Kidney capillary endothelial cell (primary cell): ENCODE results near the gene CGRRF1.

Experiments
- DNase-seq: peaks from one replicate; pipeline ENCODE4 v3.0.0-alpha.2; 2018; ENCODE audit warnings: low spot score

CGRRF1 gene

DNA sequence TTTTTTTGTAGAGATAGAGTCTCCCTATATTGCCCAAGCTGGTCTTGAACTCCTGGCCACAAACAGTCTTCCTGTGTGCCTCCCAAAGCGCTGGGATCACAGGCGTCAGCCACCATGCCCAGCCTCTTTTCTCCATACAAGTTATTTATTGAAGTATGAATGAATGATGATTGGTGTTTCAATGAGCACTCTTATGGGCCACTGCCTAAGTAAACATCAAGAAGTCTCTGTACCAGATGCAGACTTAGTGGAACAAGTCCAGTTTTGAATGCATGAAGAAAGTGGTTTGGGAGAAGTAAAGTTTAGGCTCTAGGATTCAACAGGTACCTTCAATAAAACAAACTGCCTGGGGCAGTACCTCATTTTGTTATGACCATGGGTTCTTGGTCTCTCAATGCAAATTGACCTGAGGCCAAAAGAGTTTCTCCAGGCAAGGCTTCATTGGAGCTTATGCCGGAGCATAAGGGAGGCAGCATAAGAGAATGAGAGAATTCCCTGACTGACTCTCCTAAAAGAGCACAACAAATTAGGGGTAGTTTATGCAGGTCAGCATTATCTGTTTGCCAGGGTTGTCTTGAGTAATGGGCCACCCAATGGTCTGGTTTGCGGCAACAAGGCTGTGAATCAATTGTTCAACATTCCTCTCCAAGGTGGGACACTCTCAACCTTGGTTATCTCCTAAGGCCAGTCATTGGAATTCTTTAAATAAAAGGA, 19.8 kb upstream of the CGRRF1 start:
- DNase-seq = no peak

DNA sequence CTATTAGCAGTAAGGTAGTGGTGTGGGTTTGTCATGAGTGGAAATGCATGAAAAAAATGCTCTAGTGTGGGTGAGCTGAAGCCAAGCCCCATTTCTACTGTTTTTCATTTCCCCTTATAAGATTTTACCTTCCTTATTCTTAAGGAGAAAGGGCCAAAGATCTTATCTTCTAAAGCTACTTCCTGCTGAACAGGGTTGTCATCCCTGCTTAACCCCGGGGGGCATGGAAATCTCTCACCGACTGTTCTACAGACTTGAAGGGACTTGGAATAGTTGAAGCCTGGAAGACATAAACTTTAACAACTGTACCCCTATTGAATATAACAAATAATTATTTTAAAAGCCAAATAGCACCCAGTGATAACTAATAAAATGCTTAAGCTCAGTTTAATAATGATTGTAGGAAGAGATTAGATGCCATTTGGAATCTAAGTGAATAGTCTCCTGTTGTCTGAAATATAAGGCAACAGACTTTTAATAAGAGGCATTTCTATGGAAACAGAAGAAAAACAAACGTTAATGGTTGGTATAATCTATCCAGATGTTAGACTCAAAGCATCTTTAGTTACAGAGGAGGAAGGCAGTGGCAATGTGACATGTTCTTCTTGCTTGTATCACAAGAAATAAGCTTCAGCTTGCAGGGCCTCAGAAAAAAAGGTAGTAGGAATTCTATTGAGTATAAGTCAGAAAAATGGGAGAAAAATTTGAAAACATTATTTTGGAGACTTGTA, 19.1 kb upstream of the CGRRF1 start:
- DNase-seq = no peak

DNA sequence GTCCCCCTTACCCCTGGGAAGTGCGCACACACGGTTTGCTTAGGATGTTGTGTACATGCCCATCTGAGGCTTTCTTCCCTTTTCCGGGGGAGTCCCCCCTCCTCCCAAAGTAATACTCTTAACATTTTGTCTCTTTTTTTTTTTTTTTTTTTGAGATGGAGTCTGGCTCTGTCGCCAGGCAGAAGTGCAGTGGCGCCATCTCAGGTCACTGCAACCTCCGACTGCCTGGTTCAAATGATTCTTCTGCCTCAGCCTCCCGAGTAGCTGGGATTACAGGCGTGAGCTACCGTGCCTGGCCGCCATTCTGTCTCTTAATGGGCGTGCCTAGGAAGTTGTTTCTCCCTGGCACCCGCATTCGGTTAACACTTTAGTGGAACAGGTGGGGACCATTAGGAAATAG, 16.4 kb upstream of the CGRRF1 start:
- no peak for DNase-seq

DNA sequence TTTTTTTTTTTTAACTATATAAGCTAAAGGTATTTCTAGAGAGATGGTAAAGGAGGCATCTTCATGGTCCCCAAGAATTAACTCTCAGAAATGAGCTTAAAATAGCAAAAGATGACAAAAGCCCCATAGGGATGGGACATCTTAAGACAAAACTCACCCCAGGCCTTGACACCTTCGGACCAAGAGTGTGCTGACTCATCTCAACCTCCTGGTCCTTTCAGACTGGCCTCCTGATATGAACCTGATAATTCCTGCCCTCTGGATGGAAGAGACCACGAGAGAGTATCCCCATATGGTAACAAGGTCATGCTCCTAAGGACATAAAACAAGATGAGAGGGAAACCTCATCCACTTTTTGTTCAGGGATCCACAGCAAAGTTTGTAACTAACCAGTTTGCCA, 12.5 kb upstream of the CGRRF1 start:
- no peak for DNase-seq

DNA sequence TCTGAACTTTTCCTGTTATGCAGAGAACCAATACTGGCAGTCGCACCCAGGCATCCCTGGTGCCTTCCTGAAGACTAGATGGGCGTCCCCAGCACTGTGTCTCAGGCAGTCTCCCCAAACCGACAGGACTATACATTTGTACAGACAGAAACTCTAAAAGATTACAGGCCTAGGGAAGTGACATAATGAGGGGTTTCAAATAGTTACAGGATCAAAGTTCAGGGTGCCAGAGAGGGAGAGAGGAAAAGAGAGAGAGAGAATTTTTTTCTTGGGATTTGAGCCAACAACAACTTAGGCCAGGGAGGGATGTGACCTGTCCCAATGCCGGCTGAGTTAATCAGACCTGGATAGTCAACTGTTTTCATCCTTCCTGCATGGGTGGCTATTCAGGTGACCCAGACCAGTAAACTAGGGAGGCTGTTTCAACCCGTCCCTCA, 11.6 kb upstream of the CGRRF1 start:
- DNase-seq = no peak

DNA sequence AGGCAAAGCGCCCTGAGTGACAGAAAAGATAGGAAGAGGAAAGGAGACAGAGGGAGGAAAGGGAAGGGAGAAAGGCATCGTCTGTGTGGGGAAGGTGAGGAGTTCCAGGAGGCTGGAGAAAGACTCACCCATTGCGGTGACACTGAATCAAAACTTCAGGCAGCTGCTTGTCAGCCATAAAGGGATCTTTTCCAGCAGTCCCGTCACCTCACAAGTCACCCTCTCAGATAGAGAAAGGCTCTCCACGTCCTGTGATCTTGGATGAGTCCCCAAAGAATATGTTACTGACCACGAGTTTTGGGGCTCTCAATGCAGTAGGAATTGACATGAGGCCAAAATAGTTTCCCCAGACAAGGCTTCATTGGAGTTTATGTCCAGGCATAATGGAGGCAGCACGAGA, 11.1 kb upstream of the CGRRF1 start:
- DNase-seq = no peak

DNA sequence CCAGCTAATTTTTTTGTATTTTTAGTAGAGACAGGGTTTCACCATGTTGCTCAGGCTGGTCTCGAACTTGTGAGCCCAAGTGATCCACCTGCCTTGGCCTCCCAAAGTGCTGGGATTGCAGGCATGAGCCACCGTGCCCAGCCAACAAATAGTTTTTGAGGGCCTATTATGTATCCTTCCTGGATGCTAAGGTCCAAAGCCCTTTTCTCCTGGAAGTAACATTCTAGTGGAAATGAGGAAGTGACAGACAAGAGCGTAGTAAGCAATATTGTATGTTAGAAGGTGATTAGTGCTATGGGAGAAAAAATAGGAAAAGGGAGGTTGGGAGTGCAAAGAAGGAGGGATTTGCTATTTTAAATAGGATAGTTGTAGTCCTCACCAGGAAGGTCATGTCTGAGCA, 9.0 kb upstream of the CGRRF1 start:
- no peak for DNase-seq

DNA sequence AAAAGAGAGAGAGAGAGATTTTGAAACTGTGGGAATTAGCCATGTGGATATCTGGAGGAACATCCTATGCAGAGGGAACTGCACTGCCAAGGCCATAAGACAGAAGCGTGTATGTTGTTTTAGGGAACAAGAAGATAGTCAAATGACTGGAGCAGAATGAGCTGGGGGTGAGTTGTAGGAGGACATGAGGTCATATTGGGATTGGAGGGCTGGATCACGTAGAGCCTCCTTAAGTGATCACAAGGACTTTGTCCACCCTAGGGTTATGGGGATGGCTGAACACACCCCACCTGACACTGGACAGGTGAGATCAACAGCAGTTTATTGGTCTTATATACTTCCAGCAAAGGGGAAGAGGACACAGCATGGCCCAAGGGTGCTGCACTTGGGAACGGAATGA, 8.2 kb upstream of the CGRRF1 start:
- no peak for DNase-seq

DNA sequence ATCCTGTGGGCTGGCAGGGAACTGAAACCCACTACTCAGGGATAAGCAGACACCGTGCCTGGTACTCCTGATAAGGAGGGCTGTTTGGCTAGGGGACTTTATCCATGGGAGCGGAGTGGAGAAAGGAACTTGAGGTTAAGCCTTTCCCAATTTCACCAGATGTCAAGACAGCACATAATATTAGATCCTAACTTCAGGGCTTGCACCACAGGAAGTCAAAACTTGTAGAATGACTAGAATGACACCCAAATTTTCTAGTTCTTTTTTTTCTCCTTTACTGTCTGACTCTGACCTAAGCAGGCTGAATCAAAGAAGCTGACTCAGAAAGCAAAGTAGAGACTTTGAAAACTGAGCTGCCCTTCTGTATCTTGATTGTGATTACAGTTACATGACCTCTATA, 7.1 kb upstream of the CGRRF1 start:
- DNase-seq = no peak

DNA sequence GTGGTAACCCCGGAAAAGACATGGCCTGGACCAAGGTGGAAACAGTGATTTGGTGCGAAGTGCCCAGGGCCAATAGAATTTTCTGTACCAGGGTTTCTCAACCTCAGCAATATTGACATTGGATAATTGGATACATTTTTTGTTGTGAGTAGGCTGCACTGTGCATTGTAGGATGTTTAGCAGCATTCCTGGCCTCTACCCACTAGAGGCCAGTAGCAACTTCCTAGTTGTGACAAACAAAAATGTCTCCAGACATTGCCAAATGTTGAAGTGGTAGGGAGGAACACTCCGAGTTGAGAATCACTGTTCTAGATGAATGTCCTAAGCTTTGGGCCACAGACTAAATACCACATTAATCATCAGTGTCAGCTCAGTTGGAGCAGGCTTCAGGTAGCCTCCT, 6.2 kb upstream of the CGRRF1 start:
- peak; percentile 46 for DNase-seq

DNA sequence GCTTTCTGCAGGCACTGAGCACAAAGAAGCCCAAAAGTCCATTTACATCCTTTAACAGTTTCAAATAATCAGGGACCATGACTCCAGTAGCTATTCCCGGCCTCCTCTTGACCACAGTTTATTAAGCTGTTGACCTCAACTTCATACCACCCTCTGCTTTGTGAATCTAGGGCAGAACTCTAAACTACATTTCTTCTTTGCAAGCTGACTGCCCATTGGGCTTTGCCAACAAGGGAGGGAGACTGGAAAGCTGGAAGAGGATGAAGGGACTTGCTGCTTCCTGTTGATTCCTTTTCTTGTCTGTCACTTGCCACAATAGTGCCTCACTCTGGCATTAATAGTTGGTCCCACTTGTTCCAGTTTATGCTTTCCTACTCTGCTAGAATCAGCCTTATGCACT, 2.7 kb downstream of the CGRRF1 start:
- DNase-seq = no peak

DNA sequence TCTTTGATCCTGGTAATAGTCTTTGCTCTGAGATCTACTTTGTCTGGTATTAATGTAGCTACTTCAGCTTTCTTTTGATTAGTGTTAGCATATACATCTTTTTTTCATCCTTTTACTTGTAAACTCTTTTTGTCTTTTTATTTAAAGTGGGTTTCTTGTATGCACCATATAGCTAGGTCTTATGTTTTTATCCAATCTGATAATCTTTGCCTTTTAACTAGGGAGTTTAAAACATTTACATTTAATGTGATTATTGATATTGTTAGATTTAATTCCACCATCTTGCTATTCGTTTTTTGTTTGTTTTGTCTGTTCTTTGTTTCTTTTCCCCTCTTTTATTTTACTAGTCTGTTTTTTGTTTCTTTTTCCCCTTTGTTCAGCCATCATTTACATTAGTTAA, 6.0 kb downstream of the CGRRF1 start:
- DNase-seq = no peak

DNA sequence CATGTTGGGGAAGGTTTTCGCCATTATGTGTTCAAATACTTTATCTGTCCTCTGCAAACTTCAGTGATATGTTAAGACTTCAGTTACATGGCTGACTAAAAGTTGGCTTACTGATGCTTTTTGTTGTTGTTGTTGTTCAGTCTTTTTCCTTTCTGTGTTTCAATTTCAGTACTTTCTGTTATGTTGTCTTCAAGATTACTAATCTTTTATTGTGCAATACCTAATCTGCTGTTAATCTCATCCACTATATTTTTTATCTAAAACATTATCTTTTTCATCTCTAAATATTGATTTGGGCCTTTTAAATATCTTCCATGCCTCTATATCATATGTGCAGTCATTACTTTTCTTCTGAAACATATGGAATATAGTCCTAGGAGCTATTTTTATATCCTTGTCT, 7.0 kb downstream of the CGRRF1 start:
- DNase-seq = no peak

DNA sequence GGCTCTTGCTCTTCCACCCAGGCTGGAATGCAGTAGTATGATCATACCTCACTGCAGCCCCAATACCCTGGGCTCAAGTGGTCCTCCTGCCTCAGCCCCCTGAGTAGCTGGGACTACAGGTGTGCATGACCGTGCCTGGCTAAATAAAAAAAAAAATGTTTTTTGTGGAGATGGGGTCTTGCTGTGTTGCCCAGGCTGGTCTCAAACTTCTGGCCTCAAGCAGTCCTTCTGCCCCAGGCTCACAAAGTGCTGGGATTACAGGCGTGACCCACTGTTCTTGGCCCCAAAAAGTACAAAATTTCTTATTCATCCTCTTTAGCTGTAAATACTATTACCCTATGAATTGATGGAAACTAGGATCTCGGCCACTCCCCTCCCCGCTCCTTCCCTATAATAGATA, 14.7 kb downstream of the CGRRF1 start:
- DNase-seq = no peak

DNA sequence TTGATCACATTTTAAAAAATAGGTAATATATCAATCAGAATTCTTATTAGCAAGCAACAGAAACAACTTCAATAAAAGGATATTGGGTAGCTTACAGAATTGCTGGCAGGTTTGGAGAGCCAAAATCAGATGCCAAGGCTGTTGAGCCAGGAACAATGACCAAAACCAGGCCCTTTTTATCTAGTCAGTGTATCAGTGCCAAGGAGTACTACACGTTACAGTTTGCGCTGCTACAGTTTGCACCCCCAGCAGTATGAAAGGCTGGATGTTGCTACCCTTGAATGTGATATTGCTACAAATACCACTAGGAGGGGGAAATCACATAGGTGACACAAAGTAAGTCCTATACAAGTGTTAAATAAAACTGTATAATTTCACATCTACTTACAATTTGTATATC, 19.3 kb downstream of the CGRRF1 start:
- DNase-seq = no peak

DNA sequence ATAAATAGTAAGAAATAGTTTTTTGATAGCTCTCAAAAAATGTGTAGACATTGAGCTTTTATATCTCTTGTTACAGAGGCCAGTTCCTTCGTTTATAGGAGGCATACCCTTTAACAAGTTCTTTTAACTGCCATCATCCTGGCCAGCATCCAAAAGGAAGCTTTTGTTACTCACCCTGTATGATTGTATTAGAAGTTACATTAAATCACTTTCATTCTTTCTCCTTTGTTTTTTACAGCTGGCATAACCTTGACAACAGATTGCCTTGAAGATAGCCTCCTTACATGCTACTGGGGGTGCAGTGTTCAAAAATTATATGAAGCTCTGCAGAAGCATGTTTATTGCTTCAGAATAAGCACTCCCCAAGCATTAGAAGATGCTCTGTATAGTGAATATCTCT, 20.1 kb downstream of the CGRRF1 start:
- DNase-seq = peak; percentile 72

DNA sequence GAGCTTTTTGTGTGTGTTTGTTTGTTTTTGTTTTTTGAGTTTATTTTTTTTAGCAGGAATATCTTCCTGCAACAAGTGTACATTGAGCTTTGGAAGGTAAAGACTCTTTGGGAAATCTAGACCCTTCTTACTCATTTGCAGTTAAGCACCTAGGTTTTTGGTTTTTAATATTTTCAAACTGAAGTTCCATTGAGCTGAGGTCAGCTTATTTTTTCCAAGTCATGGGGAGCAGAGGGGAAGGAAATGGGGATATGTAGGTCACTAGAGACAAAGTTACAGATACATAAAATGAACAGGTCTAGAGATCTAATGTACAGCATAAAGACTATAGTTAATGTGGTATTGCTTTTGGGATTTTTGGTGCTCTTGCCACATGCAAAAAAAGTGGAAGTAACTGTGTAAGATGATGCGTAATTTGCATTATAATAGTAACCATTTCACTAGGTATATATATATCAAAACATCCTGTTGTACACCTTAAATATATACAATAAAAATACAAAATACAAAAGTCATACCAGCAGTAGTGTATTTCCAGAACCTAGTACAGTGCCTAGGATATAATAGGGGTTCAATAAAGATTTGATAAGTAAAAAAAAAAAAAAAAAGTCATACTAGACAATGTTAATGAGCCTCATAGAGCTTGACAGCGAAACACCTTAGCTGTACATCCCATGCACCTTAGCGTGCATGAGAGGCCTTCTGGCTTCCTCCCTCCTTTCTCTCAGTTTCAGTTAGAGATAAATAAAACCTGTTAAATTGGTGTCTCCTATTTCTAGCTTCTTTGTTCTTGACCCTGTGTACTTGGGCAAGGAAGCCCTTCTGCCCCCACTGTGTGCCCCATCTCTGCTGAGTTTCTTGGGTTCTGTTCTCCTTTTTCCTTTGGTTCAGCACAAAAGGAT, 22.7 kb downstream of the CGRRF1 start:
- DNase-seq = no peak

DNA sequence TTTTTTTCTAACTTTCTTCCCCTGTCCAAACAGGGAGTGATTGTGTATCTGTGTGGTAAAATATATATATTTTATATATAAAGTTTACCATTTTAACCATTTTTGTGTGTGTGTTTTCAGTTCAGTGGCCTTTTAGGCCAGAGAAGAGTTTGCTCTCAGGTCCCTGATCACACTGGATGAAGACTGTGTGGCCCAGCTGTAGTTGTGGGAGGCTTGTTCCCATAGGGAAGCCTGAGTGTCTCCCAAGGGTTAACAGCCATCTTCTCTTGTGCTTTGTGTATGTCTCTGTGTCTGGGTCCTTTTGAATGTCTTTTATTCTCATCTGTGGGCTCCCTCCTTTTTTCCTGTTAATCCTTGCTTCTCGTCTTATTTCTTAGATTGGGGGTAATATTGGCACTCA, 23.4 kb downstream of the CGRRF1 start:
- no peak for DNase-seq

DNA sequence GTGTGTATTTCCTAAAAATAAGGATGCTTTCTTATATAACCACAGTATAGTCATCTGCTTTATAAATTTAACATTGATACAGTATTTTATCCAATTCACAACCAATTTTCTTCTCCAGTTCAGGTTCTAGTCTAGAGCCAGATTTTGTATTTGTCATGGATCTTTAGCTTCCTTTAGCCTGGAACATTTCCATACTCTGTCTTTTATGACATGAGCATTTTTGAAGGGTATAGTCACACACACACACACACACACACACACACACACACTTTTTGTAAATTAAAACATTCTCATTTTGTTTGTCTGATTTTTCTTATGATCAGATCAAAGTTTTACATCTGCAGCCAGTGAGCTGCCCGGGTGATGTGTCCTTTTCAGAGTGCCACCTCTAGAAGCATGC, 25.4 kb downstream of the CGRRF1 start:
- no peak for DNase-seq

DNA sequence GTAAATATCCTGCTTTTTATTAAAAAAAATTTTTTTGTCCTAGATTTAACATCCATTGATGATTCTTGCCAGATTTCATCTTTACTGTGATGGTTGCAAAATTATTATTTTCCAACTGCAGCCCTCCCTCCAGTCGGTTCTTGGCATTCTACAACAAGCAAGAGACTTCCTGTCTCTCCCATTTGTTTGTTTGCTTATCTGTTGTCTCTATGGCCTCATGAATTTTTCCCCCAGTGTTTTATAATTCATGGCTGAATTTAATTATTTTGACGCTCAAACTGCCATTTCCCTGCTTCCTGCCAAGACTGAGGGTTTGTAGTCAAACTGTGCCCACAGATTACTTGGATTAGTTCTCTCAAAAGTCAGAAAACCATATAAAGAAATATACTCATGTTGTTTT, 25.9 kb downstream of the CGRRF1 start:
- DNase-seq = no peak

DNA sequence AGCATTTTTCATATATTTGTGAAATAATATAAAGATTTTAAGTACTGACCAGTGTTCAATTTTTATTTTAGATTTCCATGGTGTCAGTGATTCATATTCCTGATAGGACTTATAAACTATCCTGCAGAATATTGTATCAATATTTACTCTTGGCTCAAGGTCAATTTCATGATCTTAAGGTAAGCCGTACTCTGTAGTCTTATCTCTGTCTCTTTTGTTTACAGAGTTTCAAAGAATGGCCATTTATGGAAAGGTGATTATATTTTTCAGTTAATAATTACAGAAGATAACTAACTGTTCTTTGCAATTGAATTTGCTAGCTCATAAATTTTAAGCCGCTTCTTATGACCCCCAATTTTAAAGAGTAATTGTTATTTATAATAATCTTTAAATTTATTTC, 27.9 kb downstream of the CGRRF1 start:
- no peak for DNase-seq

DNA sequence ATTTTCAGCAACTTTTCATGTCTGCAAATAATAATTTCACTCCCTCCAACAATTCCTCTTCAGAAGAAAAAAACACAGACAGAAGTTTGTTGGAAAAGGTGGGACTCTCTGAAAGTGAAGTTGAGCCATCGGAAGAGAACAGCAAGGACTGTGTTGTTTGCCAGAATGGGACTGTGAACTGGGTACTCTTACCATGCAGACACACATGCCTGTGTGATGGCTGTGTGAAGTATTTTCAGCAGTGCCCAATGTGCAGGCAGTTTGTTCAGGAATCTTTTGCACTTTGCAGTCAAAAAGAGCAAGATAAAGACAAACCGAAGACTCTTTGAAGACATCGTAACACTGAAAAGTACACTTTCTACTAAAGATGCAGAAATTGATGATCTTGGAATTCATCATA, 28.3 kb downstream of the CGRRF1 start:
- no peak for DNase-seq

DNA sequence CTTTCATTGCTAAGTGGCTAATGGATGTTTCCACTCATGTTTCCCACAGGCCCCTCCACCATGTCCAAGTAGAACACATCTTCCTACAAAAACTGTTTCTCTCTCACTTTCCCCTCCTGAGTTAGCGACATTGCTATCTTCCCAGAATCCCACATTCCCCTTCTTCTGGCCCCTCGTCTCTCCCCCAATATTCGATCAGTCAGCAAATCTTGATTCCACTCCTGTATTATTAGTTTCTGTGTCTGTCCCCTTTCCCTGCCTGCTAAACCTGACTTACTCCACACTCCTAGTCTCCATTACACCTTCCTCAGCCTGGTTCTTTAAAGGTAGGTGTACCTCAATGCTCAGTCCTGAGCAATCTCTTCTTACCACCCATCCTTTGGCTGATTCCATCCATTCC, 37.9 kb downstream of the CGRRF1 start:
- DNase-seq = no peak
